BJ (cell line): ENCODE data around the gene CCDC91. TPM values are rescaled to one million over a fixed set of nuclear protein-coding genes. Genes with fewer than 3 reads are reported as not detected.
A peak's percentile ranks its signal among the peaks of the same experiment; 100 is the strongest.

ENCODE experiments used
- CTCF ChIA-PET: fragments of 350-600 bp; formaldehyde crosslinking; extraction: SDS; loops from one replicate; lab custom pipeline; 2021; ENCODE audit warnings: antibody characterized with exemption, inconsistent platforms; lab: Yijun Ruan, JAX
- POLR2A ChIA-PET: fragments of 300-600 bp; sonication (Branson Sonifier 250); formaldehyde crosslinking; extraction: SDS; loops from one replicate; lab custom pipeline; 2021; ENCODE audit warnings: antibody characterized with exemption; lab: Charles Lee
- DNase-seq: peaks from one replicate; pipeline ENCODE4 v3.0.0-alpha.2; 2011; ENCODE audit warnings: low read depth
- H3K27me3 ChIP-seq: 2 replicates; pipeline ENCODE4 v1.6.0; 2011; ENCODE audit warnings: low read length; ENCODE audit not compliant: control insufficient read depth, insufficient read depth
- H3K36me3 ChIP-seq: 2 replicates; pipeline ENCODE4 v1.5.1; 2011; ENCODE audit warnings: low read length; ENCODE audit not compliant: control insufficient read depth, insufficient read depth
- H3K4me3 ChIP-seq: 2 replicates; pipeline ENCODE4 v1.5.1; 2011; ENCODE audit warnings: low read depth, mild to moderate bottlenecking, control low read depth, low read length
- CTCF ChIP-seq: IDR thresholded peaks from 2 replicates; pipeline ENCODE4 v1.5.1; 2011; ENCODE audit warnings: low read depth, mild to moderate bottlenecking, control low read depth, inconsistent platforms, low read length, moderate library complexity; ENCODE audit not compliant: insufficient read depth
- polyA plus RNA-seq: library from polyadenylated mRNA; depleted of rRNA; stranded (reverse); fragments of >200 nt; gene quantifications from 2 replicates; pipeline ENCODE4 v1.2.3, GENCODE V29; 2011

CCDC91 gene
- polyA plus RNA-seq, 1 experiment: 11.9 TPM

GRCh38 chr12:28162697-28163096 is 27.6 kb upstream of the CCDC91 start:
- Histone ChIP-seq H3K36me3 (no peaks in the 10 kb centered on the region), H3K4me3 (no peak overlapping the region), H3K27me3 (no peaks in the 10 kb centered on the region)
- DNase-seq: no peak
- no peak for TF ChIP-seq CTCF
- ChIA-PET POLR2A (no interaction called here), CTCF (no interaction called here)

GRCh38 chr12:28164644-28165275 is 25.5 kb upstream of the CCDC91 start:
- Histone ChIP-seq H3K36me3 (no peaks in the 10 kb centered on the region), H3K27me3 (no peaks in the 10 kb centered on the region), H3K4me3 (no peak overlapping the region)
- no peak for DNase-seq
- TF ChIP-seq CTCF: no peak
- CTCF ChIA-PET: interaction anchor here (0.6 to 1.5 kb wide), 3 partner anchors 9 to 708 kb away, joined by 3 to 6 read pairs (median 3); no protein-coding TSS in a partner anchor
- POLR2A ChIA-PET: no interaction called here

GRCh38 chr12:28167981-28168485 is 22.2 kb upstream of the CCDC91 start:
- CTCF ChIA-PET: no interaction called here
- H3K4me3 ChIP-seq: no peak overlapping the region
- POLR2A ChIA-PET: no interaction called here
- H3K36me3 ChIP-seq: no peaks in the 10 kb centered on the region
- no peaks in the 10 kb centered on the region for H3K27me3 ChIP-seq
- DNase-seq: no peak
- TF ChIP-seq CTCF: no peak

- Histone ChIP-seq H3K27me3 (no peaks in the 10 kb centered on the region), H3K36me3 (no peaks in the 10 kb centered on the region), H3K4me3 (no peak overlapping the region)
- CTCF ChIA-PET: interaction anchor here (0.8 to 1.0 kb wide), 2 partner anchors 12 to 18 kb away, joined by 3 to 4 read pairs; no protein-coding TSS in a partner anchor
- POLR2A ChIA-PET: no interaction called here
- TF ChIP-seq CTCF: no peak
- DNase-seq: no peak
Measured at GRCh38 chr12:28171356-28172060, 18.7 kb upstream of the CCDC91 start.

GRCh38 chr12:28172434-28173030 is 17.7 kb upstream of the CCDC91 start:
- H3K36me3 ChIP-seq: no peaks in the 10 kb centered on the region
- no peak overlapping the region for H3K4me3 ChIP-seq
- no peaks in the 10 kb centered on the region for H3K27me3 ChIP-seq
- POLR2A ChIA-PET: no interaction called here
- DNase-seq: no peak
- CTCF ChIA-PET: interaction anchor here (0.8 to 1.1 kb wide), 3 partner anchors 13 to 202 kb away, joined by 3 to 4 read pairs (median 4); no protein-coding TSS in a partner anchor
- peak; percentile 72 for TF ChIP-seq CTCF
